Kidney epithelial cell (primary cell): Measurements from ENCODE around the gene UBE2B. TPM values are rescaled to one million over a fixed set of nuclear protein-coding genes. Genes with fewer than 3 reads are reported as not detected.

Experiments used
- DNase-seq: peaks from one replicate; pipeline ENCODE4 v3.0.0-alpha.2; 2010; ENCODE audit warnings: low read depth
- H3K27me3 ChIP-seq: 2 replicates; pipeline ENCODE4 v1.6.0; 2011; ENCODE audit warnings: low read length; ENCODE audit not compliant: control insufficient read depth, insufficient read depth
- H3K36me3 ChIP-seq: 2 replicates; pipeline ENCODE4 v1.5.1; 2011; ENCODE audit warnings: low read length; ENCODE audit not compliant: control insufficient read depth, insufficient read depth
- H3K4me3 ChIP-seq: 2 replicates; pipeline ENCODE4 v1.5.1; 2011; ENCODE audit warnings: low read depth, mild to moderate bottlenecking, control low read depth, low read length
- total RNA-seq: library from RNA; depleted of rRNA; stranded (reverse); fragments of >200 nt; gene quantifications from 2 replicates; pipeline ENCODE4 v1.2.3, GENCODE V29; 2015
- TF ChIP-seq, protein P1 (sequence below): IDR thresholded peaks from 2 replicates; pipeline ENCODE4 v1.5.1; 2011; ENCODE audit warnings: mild to moderate bottlenecking, moderate library complexity, low read length, control low read depth, inconsistent platforms; ENCODE audit not compliant: insufficient read depth, poor library complexity, severe bottlenecking

Gene UBE2B
- total RNA-seq, 1 donor from 2014 or later, result 31.2 TPM

- Histone ChIP-seq H3K4me3 (no peak overlapping the region), H3K36me3 (no peaks in the 10 kb centered on the region), H3K27me3 (no peaks in the 10 kb centered on the region)
- TF ChIP-seq, protein P1, sequence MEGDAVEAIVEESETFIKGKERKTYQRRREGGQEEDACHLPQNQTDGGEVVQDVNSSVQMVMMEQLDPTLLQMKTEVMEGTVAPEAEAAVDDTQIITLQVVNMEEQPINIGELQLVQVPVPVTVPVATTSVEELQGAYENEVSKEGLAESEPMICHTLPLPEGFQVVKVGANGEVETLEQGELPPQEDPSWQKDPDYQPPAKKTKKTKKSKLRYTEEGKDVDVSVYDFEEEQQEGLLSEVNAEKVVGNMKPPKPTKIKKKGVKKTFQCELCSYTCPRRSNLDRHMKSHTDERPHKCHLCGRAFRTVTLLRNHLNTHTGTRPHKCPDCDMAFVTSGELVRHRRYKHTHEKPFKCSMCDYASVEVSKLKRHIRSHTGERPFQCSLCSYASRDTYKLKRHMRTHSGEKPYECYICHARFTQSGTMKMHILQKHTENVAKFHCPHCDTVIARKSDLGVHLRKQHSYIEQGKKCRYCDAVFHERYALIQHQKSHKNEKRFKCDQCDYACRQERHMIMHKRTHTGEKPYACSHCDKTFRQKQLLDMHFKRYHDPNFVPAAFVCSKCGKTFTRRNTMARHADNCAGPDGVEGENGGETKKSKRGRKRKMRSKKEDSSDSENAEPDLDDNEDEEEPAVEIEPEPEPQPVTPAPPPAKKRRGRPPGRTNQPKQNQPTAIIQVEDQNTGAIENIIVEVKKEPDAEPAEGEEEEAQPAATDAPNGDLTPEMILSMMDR, result no peak
- DNase-seq, result no peak
Measured at GRCh38 chr5:134394932-134395331, 23.6 kb downstream of the UBE2B start.

GRCh38 chr5:134396274-134396673, 24.9 kb downstream of the UBE2B start:
- Histone ChIP-seq H3K4me3 (no peak overlapping the region), H3K27me3 (no peaks in the 10 kb centered on the region), H3K36me3 (no peaks in the 10 kb centered on the region)
- TF ChIP-seq, protein P1, result no peak
- DNase-seq, result no peak

DNA sequence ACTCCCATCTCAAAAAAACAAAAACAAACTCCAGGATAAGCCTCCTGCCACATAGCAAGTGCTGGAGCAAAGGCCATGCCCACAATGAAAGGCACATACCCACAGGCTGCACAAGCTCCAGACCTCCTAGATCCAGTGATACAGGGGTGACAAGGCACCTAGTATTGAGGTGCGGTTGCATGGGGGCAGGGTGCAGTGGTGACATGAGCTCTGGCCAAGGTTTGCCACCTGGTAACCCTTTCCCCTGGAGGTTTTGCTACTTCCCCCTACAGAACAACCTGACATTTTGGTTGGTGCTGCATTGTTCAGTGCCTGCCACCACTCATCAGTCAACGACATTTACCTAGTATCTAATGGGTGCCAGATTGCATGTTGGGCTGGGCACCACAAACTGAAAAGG, 25.8 kb downstream of the UBE2B start:
- TF ChIP-seq, protein P1, result no peak
- DNase-seq, result no peak
- no peaks in the 10 kb centered on the region for H3K27me3 ChIP-seq
- no peaks in the 10 kb centered on the region for H3K36me3 ChIP-seq
- no peak overlapping the region for H3K4me3 ChIP-seq

GRCh38 chr5:134398609-134399155, 27.3 kb downstream of the UBE2B start:
- Histone ChIP-seq H3K36me3 (no peaks in the 10 kb centered on the region), H3K4me3 (no peak overlapping the region), H3K27me3 (no peaks in the 10 kb centered on the region)
- TF ChIP-seq, protein P1, result no peak
- DNase-seq, result no peak

GRCh38 chr5:134403951-134404350, 32.6 kb downstream of the UBE2B start:
- Histone ChIP-seq H3K36me3 (no peaks in the 10 kb centered on the region), H3K4me3 (no peak overlapping the region), H3K27me3 (no peaks in the 10 kb centered on the region)
- no peak for DNase-seq
- TF ChIP-seq, protein P1, result no peak

GRCh38 chr5:134406390-134406789, 35.0 kb downstream of the UBE2B start:
- no peak for DNase-seq
- TF ChIP-seq, protein P1, result no peak

More at GRCh38 chr5:134406390-134406789, 35.0 kb downstream of the UBE2B start:
- Histone ChIP-seq H3K36me3 (no peaks in the 10 kb centered on the region), H3K27me3 (no peaks in the 10 kb centered on the region), H3K4me3 (no peak overlapping the region)
